Measurements from ENCODE around the gene PTPN23.
"Not testable (repeated sequence)": the region's sequence is repeated elsewhere in the genome, so short reads cannot be mapped to it uniquely, and the experiment has no call there.

Gene PTPN23

GRCh38 chr3:47441796-47442551 is 61.2 kb downstream of the PTPN23 start:
- no peak for DNase-seq

DNA sequence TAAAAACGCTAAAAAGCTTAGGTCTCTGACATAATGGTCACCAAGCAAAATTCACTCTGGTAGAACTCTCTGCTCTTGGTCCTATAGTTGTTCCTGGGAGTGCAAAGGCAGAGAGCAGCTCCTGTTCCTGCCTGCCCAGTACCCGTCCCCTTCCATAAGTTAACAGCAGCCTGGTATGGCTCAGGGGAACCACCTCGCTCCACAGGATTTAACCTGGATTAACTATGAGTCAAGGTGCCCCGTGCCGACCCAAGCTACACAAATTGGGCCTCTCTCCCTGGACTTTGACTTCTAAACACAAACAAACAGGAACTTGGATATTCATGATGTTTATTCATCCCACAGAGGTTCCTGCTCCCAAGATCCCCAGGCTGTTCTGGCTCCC is 62.8 kb downstream of the PTPN23 start:
- no peak for DNase-seq

DNA sequence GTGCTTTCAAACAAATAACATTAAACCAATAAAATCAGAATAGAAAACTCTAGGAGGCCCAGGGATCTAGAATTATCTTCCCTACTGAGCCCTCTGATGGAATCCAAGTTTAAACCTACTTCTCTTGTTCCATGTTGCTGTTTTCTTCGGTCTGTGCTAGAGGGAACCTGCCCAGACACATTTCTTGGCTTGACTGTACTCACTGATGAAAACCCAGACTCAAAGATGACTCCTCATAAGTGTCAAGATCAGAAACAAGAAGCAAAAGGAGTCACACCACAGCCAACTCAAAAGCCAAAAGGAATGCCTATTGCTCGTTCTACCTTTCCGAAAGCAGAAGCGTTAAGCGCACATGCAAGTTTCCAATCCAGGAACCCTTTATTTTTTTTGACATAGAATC is 63.3 kb downstream of the PTPN23 start:
- no peak for DNase-seq

DNA sequence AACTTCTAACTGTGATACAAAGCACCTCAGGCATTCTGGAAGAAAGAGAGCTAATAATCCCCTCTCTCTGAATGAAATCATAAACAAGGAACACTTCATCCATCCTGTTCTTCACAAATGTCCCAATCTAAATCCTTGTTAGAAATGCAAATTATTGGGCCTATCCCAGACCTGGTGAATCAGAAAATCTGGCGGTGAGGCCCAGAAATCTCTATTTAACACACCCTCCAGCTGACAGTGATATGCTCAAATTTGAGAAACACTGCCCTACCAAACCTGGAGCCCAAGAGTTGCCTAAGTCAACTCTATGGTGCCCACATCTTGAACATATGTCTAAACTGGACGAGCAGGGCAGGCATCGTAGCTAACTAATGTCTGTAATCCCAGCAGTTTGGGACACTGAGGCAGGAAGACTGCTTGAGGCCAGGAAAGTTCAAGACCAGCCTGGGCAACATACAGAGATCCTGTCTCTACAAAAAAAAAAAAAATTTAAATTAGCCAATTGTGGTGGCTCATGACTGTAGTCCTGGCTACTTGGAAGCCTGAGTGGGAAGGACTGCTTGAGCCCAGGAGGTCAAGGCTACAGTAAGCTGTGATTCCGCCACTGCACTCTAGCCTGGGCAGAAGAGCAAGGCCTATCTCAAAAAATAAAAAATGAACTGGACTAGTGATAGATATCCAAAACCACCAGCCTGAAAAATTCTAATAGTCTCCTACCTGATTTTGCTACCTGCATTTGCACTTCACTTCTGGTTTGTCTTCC is 71.8 kb downstream of the PTPN23 start:
- no peak for DNase-seq

- peak in 3 of 4 experiments; percentile 5 to 42 (median 21) for DNase-seq
Observed at GRCh38 chr3:47455806-47456452, 75.1 kb downstream of the PTPN23 start.

- no peak for DNase-seq
Observed at GRCh38 chr3:47456984-47457383, 76.2 kb downstream of the PTPN23 start.

DNA sequence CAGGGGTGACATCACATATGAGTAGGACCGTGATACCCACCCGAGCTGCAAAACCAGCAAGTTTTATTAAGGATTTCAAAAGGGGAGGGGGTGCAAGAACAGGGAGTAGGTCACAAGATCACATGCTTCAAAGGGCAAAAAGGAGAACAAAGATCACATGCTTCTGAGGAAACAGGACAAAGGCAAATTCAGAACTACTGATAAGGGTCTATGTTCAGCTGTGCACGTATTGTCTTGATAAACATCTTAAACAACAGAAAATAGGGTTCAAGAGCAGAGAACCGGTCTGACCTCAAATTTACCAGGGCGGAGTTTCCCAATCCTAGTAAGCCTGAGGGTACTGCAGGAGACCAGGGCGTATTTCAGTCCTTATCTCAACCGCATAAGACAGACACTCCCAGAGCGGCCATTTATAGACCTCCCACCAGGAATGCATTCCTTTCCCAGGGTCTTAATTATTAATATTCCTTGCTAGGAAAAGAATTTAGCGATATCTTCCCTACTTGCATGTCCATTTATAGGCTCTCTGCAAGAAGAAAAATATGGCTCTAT is 78.8 kb downstream of the PTPN23 start:
- DNase-seq: not testable (repeated sequence)

All from suppressor macrophage (primary cell).